GM18508 (cell line): Measurements from ENCODE around the gene RAB11FIP5.

Experiments
- ATAC-seq: cut with Tn5 transposase; IDR thresholded peaks from one replicate; pipeline ENCODE4 v1.9.1; 2021; ENCODE audit warnings: moderate number of reproducible peaks; ENCODE audit not compliant: insufficient read depth, unreplicated experiment

RAB11FIP5 gene

DNA sequence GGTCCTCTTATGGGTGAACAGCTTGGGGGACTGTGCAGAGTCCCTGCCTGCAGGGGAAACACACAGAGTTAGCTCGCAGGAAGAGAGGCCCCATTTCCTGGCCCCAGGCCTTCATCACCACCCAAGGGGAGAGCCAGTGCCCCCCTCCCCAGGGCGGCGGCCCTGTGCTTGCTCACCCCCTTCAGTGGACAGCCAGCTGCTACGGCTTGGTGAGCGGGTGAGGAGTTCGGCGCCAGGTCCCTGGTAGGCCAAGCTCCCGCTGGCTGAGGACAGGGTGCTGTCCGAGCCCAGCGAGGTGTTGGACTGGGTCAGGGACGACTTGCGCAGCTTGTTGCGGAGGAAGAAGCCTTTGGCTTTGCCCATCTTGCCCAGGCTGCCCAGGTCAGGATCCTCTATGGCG is 24.0 kb downstream of the RAB11FIP5 start:
- no peak for ATAC-seq

DNA sequence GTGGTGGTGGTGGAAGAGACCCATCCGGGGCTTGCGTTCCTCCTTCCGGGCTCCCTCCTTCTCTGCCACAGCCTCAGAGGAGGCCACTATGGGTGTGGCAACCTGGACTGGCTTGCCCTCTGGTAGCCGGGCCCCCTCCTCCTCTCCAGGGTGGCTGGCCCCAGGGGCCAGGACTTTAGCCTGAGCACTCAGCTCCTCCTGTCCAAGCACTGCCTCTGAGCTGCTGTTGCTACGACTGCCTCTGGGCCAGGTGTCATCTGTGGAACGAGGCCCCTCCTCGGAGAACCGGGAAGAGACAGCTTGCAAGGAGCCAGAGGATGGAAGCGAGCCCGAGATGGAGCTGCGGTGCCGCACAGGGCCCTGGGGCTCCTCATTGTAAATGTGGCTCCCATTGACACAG is 24.5 kb downstream of the RAB11FIP5 start:
- ATAC-seq, result no peak

DNA sequence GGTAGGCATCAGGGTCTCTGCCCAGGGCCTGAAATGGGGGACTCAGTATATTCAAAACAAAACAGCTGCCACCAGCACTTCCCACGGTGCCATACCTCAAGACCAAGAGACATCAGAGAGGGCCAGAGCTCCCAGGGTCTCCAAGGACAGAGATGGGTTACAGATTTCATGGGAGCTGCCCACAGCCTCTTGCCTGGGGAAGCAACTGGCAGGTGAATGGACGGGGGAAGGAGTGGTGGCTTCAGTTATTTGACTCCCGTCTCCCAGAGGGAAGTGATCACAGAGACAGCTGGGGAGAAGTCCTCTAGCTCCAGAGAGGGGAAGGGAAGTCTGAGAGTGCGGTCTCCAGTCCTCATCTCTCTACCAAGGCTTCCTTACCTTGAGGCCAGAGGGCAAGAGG is 25.4 kb downstream of the RAB11FIP5 start:
- ATAC-seq, result no peak

DNA sequence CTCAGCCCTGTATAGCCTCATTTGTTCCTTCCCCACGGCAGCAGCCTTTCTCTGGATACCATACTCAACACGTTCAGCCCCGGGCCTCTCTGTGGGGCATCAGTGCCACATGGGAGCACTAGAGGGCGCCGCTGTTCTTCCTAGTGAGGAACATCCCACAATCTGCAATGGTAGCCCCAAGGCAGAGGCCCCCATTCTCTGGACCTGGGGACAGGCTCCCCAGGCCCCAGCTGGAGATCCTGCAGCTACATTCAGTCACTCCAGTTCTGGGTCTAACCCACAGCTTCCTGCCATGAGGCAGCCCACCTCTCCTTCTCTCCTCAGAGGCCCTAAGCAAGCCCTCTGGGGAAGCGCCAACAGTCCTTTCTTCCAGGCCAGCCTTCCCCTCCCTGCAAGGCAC is 27.1 kb downstream of the RAB11FIP5 start:
- peak; percentile 73 for ATAC-seq

DNA sequence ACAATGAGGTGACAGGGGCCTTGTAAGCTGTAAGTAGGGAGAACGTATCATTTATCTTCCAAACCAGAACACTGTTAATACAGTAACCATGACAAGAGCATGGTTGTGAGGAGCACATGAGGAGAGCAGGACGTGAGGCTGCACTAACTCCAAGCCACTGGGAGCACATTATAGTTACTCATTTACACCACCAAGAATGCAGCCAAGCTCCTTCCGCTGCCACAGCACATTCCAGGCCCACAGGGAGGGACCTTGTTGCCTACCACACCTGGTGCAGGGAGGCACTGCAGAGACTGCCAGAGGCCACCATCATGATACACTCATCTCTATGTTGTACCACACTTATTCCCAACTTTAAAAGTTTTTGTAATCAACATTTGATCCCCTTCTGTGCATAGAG is 27.8 kb downstream of the RAB11FIP5 start:
- no peak for ATAC-seq

DNA sequence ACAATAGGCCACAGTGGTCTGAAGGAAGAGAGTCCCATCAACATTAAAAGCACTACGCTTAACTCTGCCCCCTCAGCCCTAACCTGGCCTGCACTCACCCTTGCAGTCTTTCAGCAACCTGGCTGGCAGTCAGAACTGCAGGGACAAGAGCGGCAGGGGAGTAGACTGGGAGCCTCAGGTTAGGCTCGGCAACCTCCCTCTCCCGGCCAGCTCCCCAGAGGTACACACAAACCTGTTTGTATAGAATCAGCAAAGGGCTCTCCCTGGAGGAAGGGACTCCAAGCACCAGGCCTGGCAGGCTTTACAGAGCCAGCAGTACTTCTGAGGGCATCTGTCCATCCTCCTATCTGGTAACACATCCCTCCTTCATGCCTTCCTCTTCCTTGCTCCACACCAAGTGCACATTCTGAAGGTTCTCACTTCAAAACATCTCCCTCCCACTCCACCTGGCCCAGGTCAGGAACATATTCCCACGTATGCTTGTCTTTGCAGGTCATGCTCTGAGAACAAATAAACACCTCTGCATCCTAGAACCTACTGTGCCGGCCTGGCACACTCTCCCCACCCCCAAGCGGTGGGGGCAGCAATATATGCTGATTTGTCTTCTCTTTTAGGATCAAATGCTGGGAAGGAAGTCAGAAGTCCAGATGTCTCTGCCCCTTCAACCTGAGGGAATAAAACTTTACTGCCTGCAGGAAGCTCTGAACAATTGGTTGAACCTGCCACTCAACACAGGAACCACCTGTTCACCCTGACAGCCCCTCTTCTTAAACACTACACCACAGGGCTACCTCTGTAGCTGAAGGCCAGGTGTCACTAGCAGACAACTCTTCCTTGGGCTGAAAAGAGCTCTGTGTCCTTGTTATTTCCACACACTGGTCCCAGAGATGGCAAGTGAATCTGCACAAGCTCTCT is 28.6 kb downstream of the RAB11FIP5 start:
- no peak for ATAC-seq

DNA sequence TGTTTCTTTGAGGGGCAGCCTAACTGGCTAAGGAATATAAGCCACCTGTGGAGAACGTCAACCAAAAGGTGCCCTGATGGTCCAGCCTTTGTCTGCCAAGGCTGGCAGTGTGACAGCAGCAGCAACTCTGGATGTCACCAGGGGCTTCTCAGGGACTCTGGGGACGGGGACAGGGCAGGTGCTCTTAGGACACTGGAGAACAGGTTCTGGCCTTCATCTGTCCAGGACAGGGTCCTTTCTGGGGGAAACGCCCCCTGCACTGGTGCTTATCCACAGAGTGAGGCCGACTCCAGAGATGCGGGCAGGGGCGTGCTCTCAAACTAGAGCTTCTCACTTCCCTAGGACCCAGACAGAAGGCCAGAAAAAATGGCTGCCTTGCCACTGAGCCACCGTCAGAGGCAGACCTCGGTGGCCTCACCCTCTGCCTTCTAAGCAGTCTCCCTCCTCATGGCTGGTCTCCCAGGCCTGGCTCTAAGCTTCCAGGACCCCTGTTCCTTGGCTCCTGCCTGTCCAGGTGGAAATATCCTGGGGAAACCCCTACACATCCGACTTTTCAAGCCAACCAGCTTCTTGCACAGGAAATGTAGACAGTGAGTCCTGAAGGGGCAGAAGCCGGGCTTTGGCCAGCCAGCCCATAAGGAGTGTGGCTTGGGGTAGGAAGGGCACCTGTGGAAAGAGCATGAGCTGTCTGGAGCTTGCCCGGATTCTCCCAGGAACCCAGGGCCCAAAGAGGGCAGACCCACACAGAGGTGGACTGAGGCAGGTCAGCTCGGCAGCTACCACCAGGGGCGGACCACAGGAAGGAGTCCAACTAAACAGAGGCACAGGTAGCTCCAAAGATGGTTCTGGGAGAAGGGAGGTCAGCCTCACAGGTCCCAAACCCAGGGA is 30.0 kb downstream of the RAB11FIP5 start:
- no peak for ATAC-seq

DNA sequence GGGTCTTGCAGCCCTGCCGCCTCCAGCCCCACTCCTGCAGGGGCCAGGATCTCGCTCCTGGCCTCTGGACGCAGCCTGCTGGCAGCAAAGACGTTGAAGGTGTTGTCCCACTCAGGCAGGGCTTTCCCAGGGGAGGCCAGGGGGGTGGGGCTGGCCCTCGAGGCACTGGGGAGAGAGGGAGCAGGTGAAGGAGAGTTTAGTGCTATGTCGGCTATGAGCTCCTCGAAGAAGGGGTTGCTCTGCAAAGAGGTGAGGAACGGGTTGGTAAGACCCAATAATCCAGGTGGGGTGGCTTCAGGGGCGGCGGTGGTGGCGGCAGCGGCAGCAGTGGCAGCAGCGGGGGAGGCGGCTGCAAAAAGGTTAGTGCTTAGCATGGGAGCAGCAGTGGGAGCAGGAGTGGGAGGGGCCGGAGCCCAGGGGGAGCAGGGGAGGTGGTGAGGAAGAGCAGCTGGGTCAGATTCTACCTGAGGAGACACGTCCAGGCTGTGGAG is 31.5 kb downstream of the RAB11FIP5 start:
- no peak for ATAC-seq

DNA sequence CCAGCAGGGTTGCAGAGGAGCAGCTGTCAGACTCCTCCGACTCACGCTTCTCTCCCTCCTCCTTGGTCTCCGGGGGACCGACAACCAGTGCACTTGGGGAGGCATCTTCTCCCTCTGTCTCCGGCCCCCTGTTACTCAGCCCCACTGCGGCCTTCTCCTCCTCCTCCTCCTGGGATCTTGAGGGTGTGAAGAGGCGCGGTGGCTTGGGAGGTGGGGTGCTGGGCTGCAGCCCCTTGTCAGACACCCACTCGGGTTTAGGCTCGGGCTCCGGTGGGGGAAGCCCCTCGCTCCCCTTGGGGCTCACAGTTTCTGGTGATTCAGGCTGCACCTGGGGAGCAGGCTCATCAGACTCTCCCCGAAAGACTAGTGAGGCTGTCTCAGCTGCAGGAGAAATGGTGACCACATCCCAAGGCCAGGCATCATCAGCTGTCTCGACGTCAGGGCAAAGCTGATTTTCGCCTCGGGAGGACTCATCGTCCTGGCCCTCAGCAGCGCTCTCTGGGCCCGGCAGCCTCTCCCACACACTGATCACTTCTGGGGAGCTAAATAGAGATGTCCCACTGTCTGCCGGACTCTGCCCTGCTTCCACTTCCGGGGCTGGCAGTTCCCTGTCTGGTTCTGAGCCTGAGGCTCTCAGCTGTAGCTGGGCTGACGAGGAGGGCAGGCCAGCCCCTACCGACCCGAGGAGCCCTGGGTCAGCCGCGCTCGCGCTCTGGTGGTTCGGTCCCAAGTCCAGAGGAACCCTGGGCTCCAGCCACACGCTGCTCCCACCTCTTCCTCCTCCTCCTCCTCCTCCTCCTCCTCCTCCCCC is 32.2 kb downstream of the RAB11FIP5 start:
- ATAC-seq, result no peak

DNA sequence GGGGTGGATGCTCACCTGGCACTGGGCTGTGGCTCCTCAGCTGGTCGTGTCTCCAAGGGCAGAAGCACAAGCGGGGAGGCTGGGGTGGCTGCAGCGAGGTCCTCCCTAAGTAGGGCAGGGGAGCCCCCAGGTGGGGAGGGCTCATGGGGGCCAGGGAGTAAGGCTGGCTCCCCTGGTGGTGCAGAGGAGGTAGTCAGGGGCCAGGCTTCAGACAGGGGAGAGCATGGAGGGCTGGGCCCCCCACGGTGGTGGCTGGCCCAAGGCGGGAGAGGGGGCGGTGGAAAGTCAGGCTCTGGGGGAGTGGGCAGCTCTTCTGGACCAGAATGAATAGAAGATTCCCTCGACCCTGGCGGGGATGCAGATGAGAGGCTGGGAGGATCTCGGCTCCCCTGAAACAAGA is 33.1 kb downstream of the RAB11FIP5 start:
- ATAC-seq, result no peak

DNA sequence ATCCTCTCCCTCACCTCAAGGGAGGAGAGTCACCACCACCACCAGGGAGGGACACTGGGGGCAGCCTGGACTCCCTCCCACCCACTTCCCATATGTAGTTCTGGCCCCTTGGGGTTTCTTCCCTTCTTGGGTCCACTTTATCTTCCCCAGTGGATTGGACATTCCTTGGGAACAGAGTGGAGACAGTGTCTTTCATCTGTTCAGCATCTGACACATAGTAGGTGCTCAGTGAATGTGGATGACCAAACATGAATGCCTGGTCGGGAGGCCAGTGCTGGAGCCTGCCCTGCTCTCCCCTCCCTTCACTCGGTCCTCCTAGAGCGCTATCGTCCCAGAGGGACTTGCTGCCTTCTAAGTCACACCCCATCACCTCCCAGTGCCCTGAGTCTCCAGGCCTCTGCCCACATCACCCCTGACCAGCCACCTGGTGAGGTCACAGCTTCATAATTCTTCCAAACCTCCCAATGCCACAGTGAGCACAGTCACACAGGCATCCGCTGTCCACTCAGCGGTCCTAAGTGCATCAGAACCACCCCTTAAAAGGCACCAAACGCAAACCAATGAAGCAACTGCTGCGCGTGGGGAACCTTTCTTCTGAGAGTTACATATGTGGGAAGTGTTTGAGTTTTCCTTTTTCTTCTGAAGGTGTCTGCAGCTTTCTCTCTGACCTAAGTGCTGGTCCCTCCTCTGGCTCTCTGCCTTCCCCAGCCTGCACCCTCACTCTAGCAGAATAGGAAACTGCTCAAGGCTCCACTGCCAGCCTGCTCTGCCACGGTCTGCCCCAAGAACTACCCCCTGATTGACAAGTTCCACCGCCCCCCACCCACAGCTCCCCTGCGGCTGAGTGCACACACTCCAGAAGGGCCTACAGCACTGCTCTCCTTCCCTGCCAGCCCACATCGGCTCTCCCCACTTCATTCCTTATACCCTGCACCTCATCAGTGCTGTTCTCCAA is 34.0 kb downstream of the RAB11FIP5 start:
- no peak for ATAC-seq

DNA sequence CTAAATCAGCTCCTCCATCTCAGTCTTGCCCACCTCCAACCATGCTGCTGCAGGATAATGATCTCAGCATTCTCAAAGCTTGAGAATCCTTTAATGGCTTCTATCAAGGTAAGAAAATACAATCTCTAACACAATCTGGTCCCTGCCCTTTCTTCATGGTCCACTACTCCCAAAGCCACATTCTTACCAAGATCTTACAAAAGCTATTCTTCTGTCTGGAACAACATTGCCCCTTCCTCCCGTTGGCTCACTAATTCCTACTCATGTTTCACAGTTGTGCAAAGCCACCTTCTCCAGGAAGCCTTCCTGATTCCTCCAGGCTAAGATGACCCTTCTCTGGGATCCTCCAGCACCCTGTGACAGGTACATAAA is 35.3 kb downstream of the RAB11FIP5 start:
- ATAC-seq, result no peak

DNA sequence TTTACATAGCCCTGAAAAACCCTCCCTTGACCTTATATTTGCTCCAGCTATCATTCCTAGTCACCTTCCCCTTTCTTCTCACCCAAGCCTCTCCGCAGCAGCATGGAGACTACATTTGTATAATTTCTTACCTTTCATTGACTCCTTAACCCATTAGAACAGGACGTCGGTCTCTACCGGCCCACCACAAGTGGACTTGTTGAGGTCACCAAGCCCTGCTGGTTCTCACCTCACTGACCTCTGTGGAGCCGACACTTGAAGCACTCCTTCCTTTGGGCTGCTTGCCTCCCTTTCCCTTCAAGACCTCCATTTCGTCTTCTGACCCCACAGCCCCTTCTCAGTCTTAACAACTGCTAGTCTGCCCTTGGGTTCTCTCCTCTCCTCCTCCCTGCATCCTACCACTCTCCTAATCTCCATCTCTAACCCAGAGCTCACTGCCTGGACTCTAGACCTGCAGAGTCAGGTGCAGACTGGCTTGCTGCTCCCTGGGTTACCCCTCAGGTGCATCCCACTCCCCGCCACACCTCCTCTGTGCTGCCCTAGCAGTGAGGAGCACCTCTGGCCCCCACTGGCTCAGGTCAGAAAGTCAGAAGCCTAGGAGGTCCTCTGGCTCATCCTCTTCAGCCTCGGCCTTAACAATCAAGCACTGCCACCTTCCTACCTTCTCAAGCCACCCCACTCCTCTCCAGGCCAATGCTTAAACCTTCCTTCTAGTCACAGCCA is 35.9 kb downstream of the RAB11FIP5 start:
- ATAC-seq, result no peak

DNA sequence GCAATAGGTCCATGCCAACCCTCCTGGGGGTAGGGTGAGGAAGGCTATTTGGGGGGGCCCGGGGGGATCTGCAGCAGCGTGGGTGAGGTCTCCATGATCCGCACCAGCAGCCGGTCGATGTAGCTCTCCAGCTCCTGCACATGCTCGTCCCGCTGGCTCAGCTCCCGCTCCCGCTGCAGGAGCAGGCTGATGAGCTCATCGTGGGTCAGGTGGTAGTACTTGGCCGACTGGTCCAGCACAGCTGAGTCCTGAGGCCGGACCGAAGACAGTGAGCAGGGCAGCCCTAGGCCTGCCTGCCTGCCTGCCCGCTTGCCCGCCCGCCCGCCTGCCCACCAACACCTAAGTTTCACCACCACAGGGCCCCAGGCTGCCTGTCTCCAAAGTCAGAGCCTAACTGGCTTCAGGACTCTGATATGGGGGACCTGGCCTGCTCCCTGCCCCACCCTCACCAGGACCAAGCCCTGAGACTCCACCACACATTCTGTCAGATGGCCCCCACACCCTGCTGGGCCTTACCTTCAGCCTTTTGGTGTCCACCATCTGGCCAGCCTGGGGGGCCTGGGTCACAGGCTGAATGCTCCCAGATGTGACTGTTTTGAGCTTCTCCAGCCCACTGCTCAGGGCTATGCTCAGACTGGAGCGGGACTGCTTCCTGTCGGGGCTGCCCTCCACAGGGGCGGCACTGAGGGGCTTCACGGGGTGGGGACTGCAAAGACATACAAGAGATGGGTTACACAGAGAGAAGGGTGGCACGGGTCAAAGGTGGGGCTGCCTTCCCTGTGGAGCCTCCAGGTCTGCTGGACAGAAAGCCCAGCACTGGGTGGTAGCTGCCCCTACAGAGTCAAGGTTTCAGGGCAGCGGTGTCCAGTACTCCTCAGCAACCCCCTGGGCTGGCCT is 37.0 kb downstream of the RAB11FIP5 start:
- no peak for ATAC-seq

DNA sequence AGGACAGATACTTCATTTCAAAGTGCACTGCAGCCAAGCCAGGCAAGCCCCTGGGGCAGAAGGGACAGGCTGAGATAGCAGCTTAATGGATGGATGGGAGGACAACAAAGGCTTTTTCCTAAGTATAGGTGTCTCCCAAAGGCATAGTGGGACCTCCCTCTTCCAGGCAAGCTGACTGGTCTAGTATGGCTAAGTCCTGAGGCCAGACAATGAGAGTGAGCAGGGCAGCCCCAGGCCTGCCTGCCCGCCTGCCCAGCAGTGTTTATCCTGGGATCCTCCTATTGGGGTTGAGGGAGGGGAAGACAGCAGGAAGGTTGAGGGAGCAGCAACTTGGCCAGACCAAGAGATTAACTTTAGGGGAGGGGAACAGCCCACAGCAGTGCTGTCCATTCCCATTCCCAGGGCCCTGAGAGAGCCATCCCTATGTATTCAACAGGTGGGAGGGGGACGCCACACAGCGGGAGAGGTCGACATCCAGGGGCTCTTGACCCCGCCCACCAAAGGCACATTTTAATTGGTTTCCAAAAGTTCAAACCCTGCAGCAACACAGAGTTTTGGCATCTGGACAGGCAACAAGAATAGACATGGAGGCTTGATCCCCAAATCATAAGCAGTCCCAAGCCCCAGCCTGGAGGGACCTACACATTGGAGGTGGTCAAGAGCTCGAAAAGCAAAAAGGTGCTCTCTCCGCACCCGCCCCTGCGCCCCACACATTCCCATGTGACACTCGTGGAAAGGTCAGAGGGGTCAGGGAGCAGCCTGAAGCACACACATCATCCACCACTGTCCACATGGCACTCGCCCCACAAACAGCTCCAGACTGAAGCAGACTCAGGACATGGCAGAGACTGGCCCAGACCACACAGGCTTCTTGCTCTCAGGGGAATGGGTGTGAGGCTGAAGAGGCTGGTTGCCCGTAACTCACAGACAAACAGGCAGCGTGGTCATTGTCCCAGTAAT is 38.4 kb downstream of the RAB11FIP5 start:
- no peak for ATAC-seq

DNA sequence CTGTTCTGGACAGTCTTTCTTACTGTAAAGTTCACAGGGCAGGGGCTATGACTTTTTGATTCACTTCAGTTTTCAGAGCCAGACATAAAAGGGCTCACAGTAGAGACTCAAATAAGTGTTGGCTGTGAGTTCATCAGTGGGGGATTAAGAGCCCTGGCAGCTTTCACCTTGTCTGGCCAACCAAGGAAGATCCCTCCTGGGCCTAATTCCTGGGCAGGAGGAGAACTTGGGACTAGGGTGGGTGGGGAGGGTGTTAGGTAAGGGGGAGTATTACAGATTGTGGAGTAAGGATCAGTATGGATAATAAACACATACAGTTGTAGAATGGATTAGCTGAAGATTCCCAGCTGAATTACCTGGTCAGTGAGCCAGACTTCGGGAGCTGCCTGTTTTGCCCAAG is 40.3 kb downstream of the RAB11FIP5 start:
- ATAC-seq, result no peak

DNA sequence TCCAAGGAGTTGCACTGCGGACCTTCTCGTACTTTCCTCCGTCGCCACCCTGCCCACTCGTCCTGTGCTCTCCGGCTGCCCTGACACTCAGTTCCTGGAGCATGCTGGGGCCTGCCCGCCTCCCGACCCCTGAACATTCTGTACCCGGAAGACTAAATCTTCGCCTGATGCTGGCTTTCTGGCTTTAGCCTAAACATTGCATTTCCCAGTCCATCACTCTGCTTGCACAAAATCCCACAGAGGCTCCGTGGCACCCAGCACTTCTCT is 40.7 kb downstream of the RAB11FIP5 start:
- no peak for ATAC-seq
